Right lobe of liver (tissue), 4 donors: ENCODE measurements around the gene C10orf90.

Experiments
- CTCF ChIP-seq, 4 donors: fragments of 200-600 bp in 3 of 4; fragments of 450-650 bp in 1 of 4; IDR thresholded peaks; one replicate each; pipeline versions ENCODE4 v1.5.1 to v1.8.0; 2016 to 2022; ENCODE audit warnings: antibody characterized with exemption in 4 of 4, mild to moderate bottlenecking in 2 of 4
- POLR2A ChIP-seq: fragments of 450-650 bp; IDR thresholded peaks from one replicate; pipeline ENCODE4 v1.6.1; 2017; ENCODE audit warnings: antibody characterized with exemption, mild to moderate bottlenecking
- donor health status: DM: no; HTN: no; CAD: no.
- donor health status: DM: no; HTN: no; CAD: no.
- donor health status: DM: no; HTN: yes; CAD: no.

- TF ChIP-seq CTCF (IDR thresholded peaks at IDR 0.05): no peak
- TF ChIP-seq POLR2A: no peak
These were observed 2.9 kb downstream of the C10orf90 start for GRCh38 chr10:126667568-126667967.
